GM12865 (cell line): ENCODE data around the gene KIF26A.

Experiments
- DNase-seq: peaks from one replicate; pipeline ENCODE4 v3.0.0; 2010; ENCODE audit warnings: low read depth
- H3K4me3 ChIP-seq: 2 replicates; pipeline ENCODE4 v1.5.1; 2011; ENCODE audit warnings: mild to moderate bottlenecking, low read depth, low read length, control low read depth
- CTCF ChIP-seq: IDR thresholded peaks from 2 replicates; pipeline ENCODE4 v1.5.1; 2011; ENCODE audit warnings: low read length, control low read depth, low read depth, inconsistent platforms; ENCODE audit not compliant: insufficient read depth; ENCODE audit errors: missing control alignments

The KIF26A gene

GRCh38 chr14:104116288-104116755 is 22.1 kb upstream of the KIF26A start:
- DNase-seq = no peak
- no peak for TF ChIP-seq CTCF
- no peak overlapping the region for H3K4me3 ChIP-seq

GRCh38 chr14:104116756-104117340 is 21.5 kb upstream of the KIF26A start:
- no peak for TF ChIP-seq CTCF
- H3K4me3 ChIP-seq = no peak overlapping the region
- no peak for DNase-seq

- no peak for DNase-seq
- TF ChIP-seq CTCF = no peak
- H3K4me3 ChIP-seq = no peak overlapping the region
Measured at GRCh38 chr14:104117341-104118005, 20.9 kb upstream of the KIF26A start.

GRCh38 chr14:104118006-104118844 is 20.2 kb upstream of the KIF26A start:
- TF ChIP-seq CTCF = no peak
- H3K4me3 ChIP-seq = no peak overlapping the region
- no peak for DNase-seq

GRCh38 chr14:104119119-104119487 is 19.3 kb upstream of the KIF26A start:
- no peak for DNase-seq
- TF ChIP-seq CTCF = no peak
- no peak overlapping the region for H3K4me3 ChIP-seq

DNA sequence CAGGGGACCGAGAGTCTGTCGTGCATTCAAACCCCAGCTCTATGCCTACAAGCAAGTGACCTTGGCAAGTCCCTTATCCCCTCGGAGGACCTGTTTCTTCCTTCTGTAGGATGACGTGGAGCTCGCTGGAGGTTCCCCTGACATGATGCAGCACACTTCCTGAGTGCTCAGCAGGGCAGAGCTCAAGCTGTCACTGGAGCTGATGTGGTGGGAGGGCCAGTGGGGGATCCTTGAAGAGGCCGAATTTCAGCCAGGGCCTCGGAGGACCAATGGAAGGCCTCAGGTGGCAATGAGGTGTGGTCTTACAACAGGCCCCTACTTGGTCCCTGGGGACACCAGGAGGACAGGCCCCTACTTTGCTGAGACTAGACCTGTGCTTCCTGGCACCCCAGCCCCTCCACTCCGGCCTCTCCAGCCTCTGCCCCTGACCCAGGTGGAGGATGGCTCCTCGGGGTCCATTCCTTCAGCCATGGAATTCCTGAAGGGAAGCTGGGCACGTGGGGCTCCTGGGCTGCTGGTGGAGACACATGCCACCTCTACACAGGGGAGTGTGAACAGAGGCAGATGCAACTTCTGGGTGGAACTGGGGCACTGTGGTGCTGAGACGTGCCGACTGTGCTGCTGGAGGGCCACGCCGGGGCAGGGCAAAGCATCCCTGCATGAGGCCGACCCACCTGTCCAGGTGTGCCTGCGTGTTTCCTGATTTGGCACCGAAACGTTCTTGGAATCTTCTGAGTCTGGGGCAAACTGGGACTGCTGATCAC is 18.7 kb upstream of the KIF26A start:
- H3K4me3 ChIP-seq = no peak overlapping the region
- TF ChIP-seq CTCF = no peak
- no peak for DNase-seq
